HepG2 (cell line): ENCODE results near the gene UNKL. TPM values are rescaled to one million over a fixed set of nuclear protein-coding genes. Genes with fewer than 3 reads are reported as not detected.

ENCODE experiments used
- ADNP ChIP-seq: sonication (generic); formaldehyde crosslinking; IDR thresholded peaks from 2 replicates; pipeline ENCODE4 v1.4.0; 2020; ENCODE audit warnings: missing genetic modification reagents
- CENPBD1 ChIP-seq: sonication (generic); formaldehyde crosslinking; IDR thresholded peaks from 2 replicates; pipeline ENCODE4 v1.8.0; 2022; ENCODE audit warnings: missing genetic modification reagents, low read depth, mild to moderate bottlenecking, borderline replicate concordance
- CTCF ChIP-seq: sonication (generic); formaldehyde crosslinking; IDR thresholded peaks from 2 replicates; pipeline ENCODE4 v1.5.0; 2020; ENCODE audit warnings: mild to moderate bottlenecking, missing genetic modification reagents, moderate library complexity
- ERF ChIP-seq: IDR thresholded peaks from 2 replicates; pipeline ENCODE4 v1.6.1; 2018; ENCODE audit warnings: missing biosample characterization, missing genetic modification reagents
- HCFC1 ChIP-seq: fragments of 150-350 bp; IDR thresholded peaks from 2 replicates; pipeline ENCODE4 v1.6.1; 2014; ENCODE audit warnings: low read depth, low read length
- HNRNPLL ChIP-seq: fragments of 200-400 bp; formaldehyde crosslinking; IDR thresholded peaks from 2 replicates; pipeline ENCODE4 v1.6.1; 2017; ENCODE audit warnings: mild to moderate bottlenecking, low read depth, low read length; ENCODE audit not compliant: poor library complexity, severe bottlenecking
- KDM5A ChIP-seq: fragments of 200-600 bp; sonication (generic); IDR thresholded peaks from 2 replicates; pipeline ENCODE4 v1.7.0; 2018; ENCODE audit warnings: antibody characterized with exemption, mild to moderate bottlenecking, low read length, borderline replicate concordance
- MAX ChIP-seq: IDR thresholded peaks from 2 replicates; pipeline ENCODE4 v1.6.1; 2012; ENCODE audit warnings: inconsistent platforms
- MED13 ChIP-seq: sonication (generic); formaldehyde crosslinking; IDR thresholded peaks from 2 replicates; pipeline ENCODE4 v1.5.0; 2020; ENCODE audit warnings: missing genetic modification reagents
- PAWR ChIP-seq: sonication (generic); formaldehyde crosslinking; IDR thresholded peaks from 2 replicates; pipeline ENCODE4 v1.4.0; 2020; ENCODE audit warnings: missing genetic modification reagents, mild to moderate bottlenecking, borderline replicate concordance
- PHF8 ChIP-seq: sonication (generic); formaldehyde crosslinking; IDR thresholded peaks from 2 replicates; pipeline ENCODE4 v1.5.0; 2020; ENCODE audit warnings: missing genetic modification reagents
- RBFOX2 ChIP-seq: fragments of 200-400 bp; formaldehyde crosslinking; IDR thresholded peaks from 2 replicates; pipeline ENCODE4 v1.6.1; 2017; ENCODE audit warnings: low read depth, mild to moderate bottlenecking, low read length
- TAF1 ChIP-seq: sonication (generic); formaldehyde crosslinking; IDR thresholded peaks from 2 replicates; pipeline ENCODE4 v1.4.0; 2020; ENCODE audit warnings: missing genetic modification reagents
- ZBTB38 ChIP-seq: sonication (generic); formaldehyde crosslinking; IDR thresholded peaks from 2 replicates; pipeline ENCODE4 v1.5.1; 2020; ENCODE audit warnings: mild to moderate bottlenecking, missing genetic modification reagents
- ZFP90 ChIP-seq: sonication (generic); formaldehyde crosslinking; IDR thresholded peaks from 2 replicates; pipeline ENCODE4 v1.8.0; 2022; ENCODE audit warnings: missing genetic modification reagents, mild to moderate bottlenecking, inconsistent platforms, borderline replicate concordance
- ZMYM2 ChIP-seq: sonication (generic); formaldehyde crosslinking; IDR thresholded peaks from 2 replicates; pipeline ENCODE4 v1.8.0; 2022; ENCODE audit warnings: mild to moderate bottlenecking, missing genetic modification reagents
- ZNF143 ChIP-seq: sonication (generic); formaldehyde crosslinking; IDR thresholded peaks from 2 replicates; pipeline ENCODE4 v1.4.0; 2020; ENCODE audit warnings: missing genetic modification reagents
- ZNF34 ChIP-seq: sonication (generic); formaldehyde crosslinking; IDR thresholded peaks from 2 replicates; pipeline ENCODE4 v1.4.0; 2020; ENCODE audit warnings: mild to moderate bottlenecking, missing genetic modification reagents, borderline replicate concordance
- ZNF615 ChIP-seq: sonication (generic); formaldehyde crosslinking; IDR thresholded peaks from 2 replicates; pipeline ENCODE4 v1.5.0; 2020; ENCODE audit warnings: mild to moderate bottlenecking, missing genetic modification reagents, borderline replicate concordance
- polyA plus RNA-seq, 8 experiments: library from polyadenylated mRNA; depleted of rRNA in 3 of 8; stranded (reverse) in 7 of 8; unstranded in 1 of 8; fragments of >200 nt; fragmentation: Illumina TruSeq in 4 of 8; extraction: Trizol in 4 of 8; gene quantifications; 2 replicates each; pipeline versions ENCODE4 v1.2.1 to v1.2.3, GENCODE V29; 2011 to 2016; ENCODE audit warnings: low read depth in 4 of 8, missing spikeins in 1 of 8, mixed read lengths in 1 of 8; ENCODE audit not compliant: insufficient read depth in 1 of 8
- total RNA-seq, 5 experiments: library from RNA; depleted of rRNA; stranded (reverse); fragments of >200 nt; fragmentation: Illumina TruSeq; extraction: Trizol; gene quantifications; 2 replicates each; pipeline ENCODE4 v1.2.3, GENCODE V29; 2016; ENCODE audit warnings: low read depth in 1 of 5
- TF ChIP-seq, protein P1 (sequence below): sonication (generic); formaldehyde crosslinking; IDR thresholded peaks from 2 replicates; pipeline ENCODE4 v1.4.0; 2020; ENCODE audit warnings: missing genetic modification reagents, borderline replicate concordance
- TF ChIP-seq, protein P2 (sequence below): sonication (generic); formaldehyde crosslinking; IDR thresholded peaks from 2 replicates; pipeline ENCODE4 v1.5.0; 2020; ENCODE audit warnings: mild to moderate bottlenecking, missing genetic modification reagents, borderline replicate concordance

The UNKL gene
- total and polyA plus RNA-seq, 2 of the 13 experiments (the other 11 are each of a cell fraction or from before 2014, with no cell fraction given): 10.4 to 17.6 TPM

DNA sequence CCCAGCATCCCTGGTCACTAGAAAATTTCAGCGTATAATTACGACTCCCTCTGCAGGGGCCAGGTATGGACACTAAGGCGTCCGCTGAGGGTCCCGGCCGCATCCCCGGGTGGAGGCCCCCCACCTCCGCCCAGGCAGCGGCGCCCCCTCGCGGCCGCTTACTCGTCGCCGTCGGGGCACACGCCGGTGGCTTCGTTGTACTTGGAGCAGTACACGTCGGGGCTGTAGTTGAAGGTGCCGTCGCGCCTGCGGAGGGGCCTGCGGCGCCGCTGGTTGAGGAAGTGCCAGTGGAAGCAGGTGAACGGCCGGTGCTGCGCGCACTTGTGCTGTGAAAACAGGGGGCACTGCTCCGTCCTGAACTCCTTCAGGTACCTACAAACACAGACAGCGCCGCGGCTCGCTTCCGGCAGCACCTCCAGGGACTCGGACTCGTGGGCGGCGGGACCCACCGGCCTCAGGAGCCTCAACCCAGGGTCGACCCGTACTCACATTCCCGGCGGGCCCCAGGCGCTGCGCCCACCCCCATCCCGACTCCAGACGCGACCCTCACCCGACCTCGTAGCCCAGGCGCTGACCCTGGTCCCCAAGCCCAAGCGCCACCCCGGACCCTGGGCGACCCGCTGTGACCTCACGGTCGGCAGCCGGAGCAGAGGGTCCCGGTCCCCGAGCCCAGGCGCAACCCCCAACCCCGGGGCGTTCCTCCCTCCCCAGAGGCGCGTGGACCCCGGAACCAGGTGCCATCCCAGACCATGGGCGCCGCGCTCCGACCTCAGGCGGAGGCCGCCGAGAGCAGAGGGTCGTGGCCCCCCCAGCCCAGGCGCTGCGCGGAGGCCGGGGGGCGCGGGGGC is 596 bp downstream of the UNKL start (continued):
- peak; percentile 69 for TF ChIP-seq RBFOX2
- no peak for TF ChIP-seq PAWR
- peak; percentile 51 for TF ChIP-seq ZBTB38 (CRISPR knock-in tag)
- peak; percentile 25 for TF ChIP-seq PHF8
- no peak for TF ChIP-seq ZNF143
- TF ChIP-seq KDM5A: 0 out of 2 replicates have a peak, but pooled peaks have one; percentile 19
- peak; percentile 98 for TF ChIP-seq ZMYM2 (CRISPR knock-in tag)
- TF ChIP-seq ADNP (CRISPR knock-in tag): 0 out of 2 replicates have a peak, but pooled peaks have one; percentile 45
- peak; percentile 87 for TF ChIP-seq CTCF (CRISPR knock-in tag)
- peak; percentile 40; the same call in 1 of the 2 replicates for TF ChIP-seq ZFP90 (CRISPR knock-in tag)
- TF ChIP-seq, protein P1, sequence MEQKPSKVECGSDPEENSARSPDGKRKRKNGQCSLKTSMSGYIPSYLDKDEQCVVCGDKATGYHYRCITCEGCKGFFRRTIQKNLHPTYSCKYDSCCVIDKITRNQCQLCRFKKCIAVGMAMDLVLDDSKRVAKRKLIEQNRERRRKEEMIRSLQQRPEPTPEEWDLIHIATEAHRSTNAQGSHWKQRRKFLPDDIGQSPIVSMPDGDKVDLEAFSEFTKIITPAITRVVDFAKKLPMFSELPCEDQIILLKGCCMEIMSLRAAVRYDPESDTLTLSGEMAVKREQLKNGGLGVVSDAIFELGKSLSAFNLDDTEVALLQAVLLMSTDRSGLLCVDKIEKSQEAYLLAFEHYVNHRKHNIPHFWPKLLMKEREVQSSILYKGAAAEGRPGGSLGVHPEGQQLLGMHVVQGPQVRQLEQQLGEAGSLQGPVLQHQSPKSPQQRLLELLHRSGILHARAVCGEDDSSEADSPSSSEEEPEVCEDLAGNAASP (CRISPR knock-in tag): peak; percentile 8; the same call in 1 of the 2 replicates
- 0 out of 2 replicates have a peak, but pooled peaks have one; percentile 26 for TF ChIP-seq MED13 (CRISPR knock-in tag)
- no peak for TF ChIP-seq CENPBD1
- TF ChIP-seq MAX: peak; percentile 40
- TF ChIP-seq ERF: peak; percentile 41; the same call in 1 of the 2 replicates
- TF ChIP-seq ZNF34 (CRISPR knock-in tag): no peak
- TF ChIP-seq ZNF615: no peak
- TF ChIP-seq, protein P2, sequence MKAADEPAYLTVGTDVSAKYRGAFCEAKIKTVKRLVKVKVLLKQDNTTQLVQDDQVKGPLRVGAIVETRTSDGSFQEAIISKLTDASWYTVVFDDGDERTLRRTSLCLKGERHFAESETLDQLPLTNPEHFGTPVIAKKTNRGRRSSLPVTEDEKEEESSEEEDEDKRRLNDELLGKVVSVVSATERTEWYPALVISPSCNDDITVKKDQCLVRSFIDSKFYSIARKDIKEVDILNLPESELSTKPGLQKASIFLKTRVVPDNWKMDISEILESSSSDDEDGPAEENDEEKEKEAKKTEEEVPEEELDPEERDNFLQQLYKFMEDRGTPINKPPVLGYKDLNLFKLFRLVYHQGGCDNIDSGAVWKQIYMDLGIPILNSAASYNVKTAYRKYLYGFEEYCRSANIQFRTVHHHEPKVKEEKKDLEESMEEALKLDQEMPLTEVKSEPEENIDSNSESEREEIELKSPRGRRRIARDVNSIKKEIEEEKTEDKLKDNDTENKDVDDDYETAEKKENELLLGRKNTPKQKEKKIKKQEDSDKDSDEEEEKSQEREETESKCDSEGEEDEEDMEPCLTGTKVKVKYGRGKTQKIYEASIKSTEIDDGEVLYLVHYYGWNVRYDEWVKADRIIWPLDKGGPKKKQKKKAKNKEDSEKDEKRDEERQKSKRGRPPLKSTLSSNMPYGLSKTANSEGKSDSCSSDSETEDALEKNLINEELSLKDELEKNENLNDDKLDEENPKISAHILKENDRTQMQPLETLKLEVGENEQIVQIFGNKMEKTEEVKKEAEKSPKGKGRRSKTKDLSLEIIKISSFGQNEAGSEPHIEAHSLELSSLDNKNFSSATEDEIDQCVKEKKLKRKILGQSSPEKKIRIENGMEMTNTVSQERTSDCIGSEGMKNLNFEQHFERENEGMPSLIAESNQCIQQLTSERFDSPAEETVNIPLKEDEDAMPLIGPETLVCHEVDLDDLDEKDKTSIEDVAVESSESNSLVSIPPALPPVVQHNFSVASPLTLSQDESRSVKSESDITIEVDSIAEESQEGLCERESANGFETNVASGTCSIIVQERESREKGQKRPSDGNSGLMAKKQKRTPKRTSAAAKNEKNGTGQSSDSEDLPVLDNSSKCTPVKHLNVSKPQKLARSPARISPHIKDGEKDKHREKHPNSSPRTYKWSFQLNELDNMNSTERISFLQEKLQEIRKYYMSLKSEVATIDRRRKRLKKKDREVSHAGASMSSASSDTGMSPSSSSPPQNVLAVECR (CRISPR knock-in tag): peak; percentile 44; the same call in 1 of the 2 replicates
- no peak for TF ChIP-seq HCFC1
- peak; percentile 56 for TF ChIP-seq HNRNPLL
- peak; percentile 33 for TF ChIP-seq TAF1 (CRISPR knock-in tag)
